ENCODE data around the gene PLXNA4.

DNA sequence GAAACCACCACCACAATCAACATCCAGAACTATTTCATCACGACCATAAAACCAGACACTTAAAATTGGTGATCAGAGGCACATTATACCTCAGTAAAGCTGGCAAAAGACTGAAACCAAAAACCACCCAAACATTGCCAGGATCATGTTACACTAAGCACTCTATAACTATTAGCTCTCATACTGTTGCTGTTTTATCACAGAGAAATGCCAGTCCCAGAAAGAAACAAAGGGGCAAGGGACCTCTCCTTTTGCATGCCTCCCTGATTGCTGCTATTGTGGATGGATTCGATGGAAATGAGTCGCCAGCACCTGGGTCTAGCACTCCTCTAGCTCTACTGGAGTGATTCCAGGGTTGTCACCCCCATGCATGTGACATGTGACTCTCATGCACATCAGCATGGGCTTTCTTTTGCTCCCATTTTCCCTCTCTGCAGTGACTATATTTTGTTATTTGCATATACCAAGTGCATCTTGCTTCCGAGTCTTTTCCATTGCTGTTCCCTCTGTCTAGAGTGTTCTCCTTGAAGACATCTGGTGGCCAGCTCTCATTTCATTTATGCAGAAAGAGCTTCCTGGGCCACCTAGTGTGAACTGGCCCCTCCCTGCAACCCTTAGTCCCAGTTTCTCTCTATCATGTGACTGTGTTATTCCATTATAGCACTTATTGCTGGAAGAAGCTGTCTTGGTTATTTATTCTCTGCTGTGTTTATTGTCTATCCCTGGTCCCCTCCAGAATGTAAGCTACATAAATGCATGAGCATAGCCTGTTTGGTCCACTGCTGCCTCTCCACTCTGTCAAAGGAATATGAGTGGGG, 300.6 kb downstream of the PLXNA4 start:
- TF ChIP-seq GATA2 (IDR thresholded peaks at IDR 0.05; ENCODE audit: low read depth, low read length) (no peak), GATA3 (IDR thresholded peaks at IDR 0.05; ENCODE audit: low read depth, low read length) (no peak)

Measured in SH-SY5Y (cell line).